ENCODE measurements around the gene DNAH12. TPM values are rescaled to one million over a fixed set of nuclear protein-coding genes. Genes with fewer than 3 reads are reported as not detected.
"Not testable (repeated sequence)": the region's sequence is repeated elsewhere in the genome, so short reads cannot be mapped to it uniquely, and the experiment has no call there.

The DNAH12 gene
- total RNA-seq, 1 donor from 2014 or later = 1.2 TPM

DNA sequence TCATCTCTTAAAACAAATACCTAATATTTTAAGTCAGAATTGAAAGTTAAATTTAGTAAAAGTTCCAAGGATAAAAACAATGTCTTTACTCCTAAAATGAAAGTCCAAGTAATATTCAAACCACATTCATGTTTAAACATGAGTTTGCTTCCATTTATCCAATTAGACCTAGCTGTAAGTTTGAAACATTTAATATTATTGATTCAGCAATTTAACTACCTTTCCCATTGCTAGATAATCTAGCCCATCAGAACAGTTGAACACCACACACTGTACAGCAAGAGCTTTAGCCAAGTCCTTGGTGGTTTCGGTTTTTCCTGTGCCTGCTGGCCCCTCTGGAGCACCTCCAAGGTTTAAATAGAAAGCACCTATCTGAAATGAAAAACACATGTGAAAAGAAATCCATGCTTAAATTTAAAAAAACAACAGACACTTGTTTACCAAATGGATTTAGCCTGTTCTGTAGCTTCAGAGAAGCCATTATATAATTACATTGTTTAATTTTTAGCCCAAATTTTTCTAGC is 97.8 kb downstream of the DNAH12 start:
- peaks cover 3% of the 10 kb centered on the region for H3K9me3 Mint-ChIP-seq (ENCODE audit: low read depth)
- TF ChIP-seq, protein P1, sequence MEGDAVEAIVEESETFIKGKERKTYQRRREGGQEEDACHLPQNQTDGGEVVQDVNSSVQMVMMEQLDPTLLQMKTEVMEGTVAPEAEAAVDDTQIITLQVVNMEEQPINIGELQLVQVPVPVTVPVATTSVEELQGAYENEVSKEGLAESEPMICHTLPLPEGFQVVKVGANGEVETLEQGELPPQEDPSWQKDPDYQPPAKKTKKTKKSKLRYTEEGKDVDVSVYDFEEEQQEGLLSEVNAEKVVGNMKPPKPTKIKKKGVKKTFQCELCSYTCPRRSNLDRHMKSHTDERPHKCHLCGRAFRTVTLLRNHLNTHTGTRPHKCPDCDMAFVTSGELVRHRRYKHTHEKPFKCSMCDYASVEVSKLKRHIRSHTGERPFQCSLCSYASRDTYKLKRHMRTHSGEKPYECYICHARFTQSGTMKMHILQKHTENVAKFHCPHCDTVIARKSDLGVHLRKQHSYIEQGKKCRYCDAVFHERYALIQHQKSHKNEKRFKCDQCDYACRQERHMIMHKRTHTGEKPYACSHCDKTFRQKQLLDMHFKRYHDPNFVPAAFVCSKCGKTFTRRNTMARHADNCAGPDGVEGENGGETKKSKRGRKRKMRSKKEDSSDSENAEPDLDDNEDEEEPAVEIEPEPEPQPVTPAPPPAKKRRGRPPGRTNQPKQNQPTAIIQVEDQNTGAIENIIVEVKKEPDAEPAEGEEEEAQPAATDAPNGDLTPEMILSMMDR (IDR thresholded peaks at IDR 0.05; ENCODE audit: unreplicated experiment) = no peak

GRCh38 chr3:57444469-57444868 is 99.7 kb downstream of the DNAH12 start:
- H3K27me3 Mint-ChIP-seq = no peaks in the 10 kb centered on the region
- peaks cover 3% of the 10 kb centered on the region for H3K9me3 Mint-ChIP-seq (ENCODE audit: low read depth)
- no peaks in the 10 kb centered on the region for H3K36me3 Mint-ChIP-seq (ENCODE audit: insufficient read depth)
- no peak for DNase-seq (ENCODE audit: low spot score, unreplicated experiment)
- TF ChIP-seq, protein P1 (IDR thresholded peaks at IDR 0.05; ENCODE audit: unreplicated experiment) = no peak
- H3K27ac Mint-ChIP-seq = no peak overlapping the region
- H3K4me1 Mint-ChIP-seq (ENCODE audit: low read depth) = peaks cover 1% of the 10 kb centered on the region
- no peak overlapping the region for H3K4me3 Mint-ChIP-seq (ENCODE audit: low read depth)

More for the DNA sequence above, 97.8 kb downstream of the DNAH12 start:
- no peak overlapping the region for H3K27ac Mint-ChIP-seq
- DNase-seq (ENCODE audit: low spot score, unreplicated experiment) = no peak
- H3K36me3 Mint-ChIP-seq (ENCODE audit: insufficient read depth) = peaks cover 3% of the 10 kb centered on the region
- peaks cover 8% of the 10 kb centered on the region for H3K4me1 Mint-ChIP-seq (ENCODE audit: low read depth)
- H3K4me3 Mint-ChIP-seq (ENCODE audit: low read depth) = no peak overlapping the region
- no peaks in the 10 kb centered on the region for H3K27me3 Mint-ChIP-seq

DNA sequence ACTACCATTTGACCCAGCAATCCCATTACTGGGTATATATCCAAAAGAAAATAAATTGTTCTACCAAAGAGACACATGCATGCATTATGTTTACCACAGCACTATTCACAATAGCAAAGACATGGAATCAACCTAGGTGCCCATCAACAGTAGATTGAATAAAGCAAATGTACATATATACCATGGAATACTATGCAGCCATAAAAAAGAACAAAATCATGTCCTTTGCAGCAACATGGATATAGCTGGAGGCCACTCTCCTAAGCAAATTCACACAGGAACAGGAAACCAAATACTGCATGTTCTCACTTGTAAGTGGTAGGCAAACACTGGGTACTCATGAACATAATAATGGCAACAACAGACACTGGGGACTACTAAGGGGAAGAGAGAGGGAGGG is 104.0 kb downstream of the DNAH12 start:
- not testable (repeated sequence) for H3K27ac Mint-ChIP-seq; H3K27me3 Mint-ChIP-seq; H3K4me3 Mint-ChIP-seq (ENCODE audit: low read depth); DNase-seq (ENCODE audit: low spot score, unreplicated experiment); H3K36me3 Mint-ChIP-seq (ENCODE audit: insufficient read depth); H3K9me3 Mint-ChIP-seq (ENCODE audit: low read depth); H3K4me1 Mint-ChIP-seq (ENCODE audit: low read depth)

GRCh38 chr3:57438460-57438859 is 105.7 kb downstream of the DNAH12 start:
- H3K9me3 Mint-ChIP-seq (ENCODE audit: low read depth); H3K36me3 Mint-ChIP-seq (ENCODE audit: insufficient read depth); DNase-seq (ENCODE audit: low spot score, unreplicated experiment); H3K4me1 Mint-ChIP-seq (ENCODE audit: low read depth); H3K27me3 Mint-ChIP-seq; H3K27ac Mint-ChIP-seq; H3K4me3 Mint-ChIP-seq (ENCODE audit: low read depth): not testable (repeated sequence)

GRCh38 chr3:57436195-57436761 is 107.9 kb downstream of the DNAH12 start:
- TF ChIP-seq, protein P1 (IDR thresholded peaks at IDR 0.05; ENCODE audit: unreplicated experiment) = no peak
- Mint-ChIP-seq H3K9me3 (ENCODE audit: low read depth) (peaks cover 3% of the 10 kb centered on the region), H3K27ac (peak overlapping the region; percentile 62), H3K27me3 (no peaks in the 10 kb centered on the region), H3K4me3 (ENCODE audit: low read depth) (no peak overlapping the region), H3K36me3 (ENCODE audit: insufficient read depth) (no peaks in the 10 kb centered on the region), H3K4me1 (ENCODE audit: low read depth) (peaks cover 7% of the 10 kb centered on the region)
- DNase-seq (ENCODE audit: low spot score, unreplicated experiment) = no peak

GRCh38 chr3:57434041-57434440 is 110.1 kb downstream of the DNAH12 start:
- TF ChIP-seq, protein P1 (IDR thresholded peaks at IDR 0.05; ENCODE audit: unreplicated experiment) = peak; percentile 65
- H3K4me1 Mint-ChIP-seq (ENCODE audit: low read depth) = peaks cover 7% of the 10 kb centered on the region
- H3K9me3 Mint-ChIP-seq (ENCODE audit: low read depth) = no peaks in the 10 kb centered on the region
- no peak overlapping the region for H3K4me3 Mint-ChIP-seq (ENCODE audit: low read depth)
- DNase-seq (ENCODE audit: low spot score, unreplicated experiment) = no peak
- H3K27me3 Mint-ChIP-seq = no peaks in the 10 kb centered on the region
- H3K36me3 Mint-ChIP-seq (ENCODE audit: insufficient read depth) = no peaks in the 10 kb centered on the region
- no peak overlapping the region for H3K27ac Mint-ChIP-seq

Measured in progenitor cell of endocrine pancreas (in vitro differentiated cells).